ENCODE measurements around the gene TEKTIP1. TPM values are rescaled to one million over a fixed set of nuclear protein-coding genes. Genes with fewer than 3 reads are reported as not detected.

TEKTIP1 gene
- total RNA-seq, 1 donor, result not detected

DNA sequence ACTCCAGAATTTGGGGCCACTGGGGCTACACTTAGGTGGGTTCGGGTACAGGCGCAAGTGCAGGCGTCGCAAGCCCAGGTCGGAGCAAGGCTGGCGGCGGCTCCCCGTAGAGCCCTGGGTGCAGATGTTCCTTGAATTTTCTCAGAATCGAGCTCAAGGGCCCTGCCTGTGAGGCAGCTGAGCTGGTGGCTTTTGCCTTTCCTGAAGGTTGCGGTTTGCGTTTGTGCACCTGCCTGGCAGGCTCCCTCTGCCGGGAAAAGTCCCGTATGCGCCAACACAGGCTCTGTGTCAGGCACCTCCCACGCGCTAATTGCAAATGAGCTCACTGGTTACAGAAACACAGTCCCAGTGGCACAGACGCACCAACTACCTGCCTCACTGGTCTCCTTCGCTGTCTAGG, 44.4 kb upstream of the TEKTIP1 start:
- TF ChIP-seq, protein P1, sequence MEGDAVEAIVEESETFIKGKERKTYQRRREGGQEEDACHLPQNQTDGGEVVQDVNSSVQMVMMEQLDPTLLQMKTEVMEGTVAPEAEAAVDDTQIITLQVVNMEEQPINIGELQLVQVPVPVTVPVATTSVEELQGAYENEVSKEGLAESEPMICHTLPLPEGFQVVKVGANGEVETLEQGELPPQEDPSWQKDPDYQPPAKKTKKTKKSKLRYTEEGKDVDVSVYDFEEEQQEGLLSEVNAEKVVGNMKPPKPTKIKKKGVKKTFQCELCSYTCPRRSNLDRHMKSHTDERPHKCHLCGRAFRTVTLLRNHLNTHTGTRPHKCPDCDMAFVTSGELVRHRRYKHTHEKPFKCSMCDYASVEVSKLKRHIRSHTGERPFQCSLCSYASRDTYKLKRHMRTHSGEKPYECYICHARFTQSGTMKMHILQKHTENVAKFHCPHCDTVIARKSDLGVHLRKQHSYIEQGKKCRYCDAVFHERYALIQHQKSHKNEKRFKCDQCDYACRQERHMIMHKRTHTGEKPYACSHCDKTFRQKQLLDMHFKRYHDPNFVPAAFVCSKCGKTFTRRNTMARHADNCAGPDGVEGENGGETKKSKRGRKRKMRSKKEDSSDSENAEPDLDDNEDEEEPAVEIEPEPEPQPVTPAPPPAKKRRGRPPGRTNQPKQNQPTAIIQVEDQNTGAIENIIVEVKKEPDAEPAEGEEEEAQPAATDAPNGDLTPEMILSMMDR (IDR thresholded peaks at IDR 0.05; ENCODE audit: insufficient read depth, low read depth, low read length), result no peak
- DNase-seq (ENCODE audit: low read depth), result no peak
- H3K4me3 ChIP-seq (ENCODE audit: low read depth, low read length), result no peak overlapping the region

DNA sequence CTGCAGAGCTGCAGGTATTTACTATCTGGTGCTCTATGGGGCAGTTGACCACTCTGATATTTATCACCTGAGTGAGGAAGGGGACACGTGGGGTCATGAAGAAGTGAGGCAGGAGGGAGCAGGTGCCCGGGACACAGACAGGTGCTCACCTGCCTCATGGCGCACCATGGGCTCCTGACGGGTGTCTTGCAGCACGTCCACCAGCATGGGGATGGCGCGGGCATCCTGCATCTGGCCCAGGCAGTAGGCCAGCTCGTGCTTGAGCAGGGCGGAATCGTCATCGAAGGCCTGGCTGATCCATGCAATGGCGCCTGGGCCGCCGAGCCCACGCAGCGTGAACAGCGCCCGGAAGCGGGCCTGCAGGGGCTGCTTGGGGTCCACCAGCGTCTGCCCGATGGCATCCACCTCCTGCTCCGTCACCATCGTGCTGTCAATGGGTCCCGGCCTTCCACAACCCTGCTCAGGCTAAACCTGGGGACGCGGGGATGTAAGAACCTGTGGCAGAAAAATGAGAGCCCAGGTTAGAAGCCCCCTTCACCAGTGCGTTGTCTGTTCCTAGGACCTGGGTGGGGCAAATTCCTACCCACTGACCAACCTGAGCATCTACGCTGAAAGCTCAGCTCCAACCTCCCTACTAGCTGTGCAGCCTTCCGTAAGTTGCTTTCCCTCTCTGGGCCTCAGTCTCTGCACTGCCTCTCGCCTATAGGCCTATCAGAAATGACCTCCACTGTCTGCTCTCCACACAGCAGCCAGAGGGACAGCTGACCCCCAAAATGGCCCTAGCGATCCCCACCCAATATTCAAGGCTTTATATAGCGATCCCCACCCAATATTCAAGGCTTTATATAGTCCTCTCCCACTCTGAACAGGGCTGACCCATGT, 42.3 kb upstream of the TEKTIP1 start:
- TF ChIP-seq, protein P1 (IDR thresholded peaks at IDR 0.05; ENCODE audit: insufficient read depth, low read depth, low read length), result no peak
- no peak overlapping the region for H3K4me3 ChIP-seq (ENCODE audit: low read depth, low read length)
- no peak for DNase-seq (ENCODE audit: low read depth)

DNA sequence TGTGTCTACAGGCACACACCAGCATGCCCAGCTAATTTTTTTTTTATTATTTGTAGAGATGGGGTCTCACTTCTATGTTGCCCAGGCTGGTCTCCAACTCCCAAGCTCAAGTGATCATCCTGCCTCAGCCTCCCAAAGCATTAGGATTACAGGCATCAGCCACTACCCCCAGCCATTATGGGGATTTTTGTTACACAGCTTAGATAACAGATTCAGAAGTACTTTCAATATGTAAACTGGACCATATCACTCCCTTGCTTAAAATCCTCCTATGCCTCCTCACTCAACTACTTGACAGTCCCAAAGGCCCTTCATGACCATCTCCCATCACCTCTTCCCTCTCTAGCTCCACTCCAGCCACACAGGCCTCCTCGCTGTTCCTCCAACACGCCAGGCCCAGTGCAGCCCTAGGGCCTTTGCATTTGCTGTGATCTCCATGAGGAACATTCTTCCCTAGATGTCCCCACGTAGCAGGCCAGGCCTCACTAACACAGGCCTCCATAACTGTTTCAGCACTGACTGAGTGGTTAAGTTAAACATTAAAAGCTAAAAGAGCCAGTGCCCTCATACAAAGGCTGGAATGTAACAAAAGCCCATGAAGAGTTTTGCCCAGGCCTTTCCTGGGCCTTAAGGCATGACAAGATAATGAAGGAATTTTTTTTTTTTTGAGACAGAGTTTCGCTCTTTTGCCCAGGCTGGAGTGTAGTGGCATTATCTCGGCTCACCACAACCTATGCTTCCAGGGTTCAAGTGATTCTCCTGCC, 41.0 kb upstream of the TEKTIP1 start:
- H3K4me3 ChIP-seq (ENCODE audit: low read depth, low read length), result no peak overlapping the region
- TF ChIP-seq, protein P1 (IDR thresholded peaks at IDR 0.05; ENCODE audit: insufficient read depth, low read depth, low read length), result no peak
- DNase-seq (ENCODE audit: low read depth), result no peak

DNA sequence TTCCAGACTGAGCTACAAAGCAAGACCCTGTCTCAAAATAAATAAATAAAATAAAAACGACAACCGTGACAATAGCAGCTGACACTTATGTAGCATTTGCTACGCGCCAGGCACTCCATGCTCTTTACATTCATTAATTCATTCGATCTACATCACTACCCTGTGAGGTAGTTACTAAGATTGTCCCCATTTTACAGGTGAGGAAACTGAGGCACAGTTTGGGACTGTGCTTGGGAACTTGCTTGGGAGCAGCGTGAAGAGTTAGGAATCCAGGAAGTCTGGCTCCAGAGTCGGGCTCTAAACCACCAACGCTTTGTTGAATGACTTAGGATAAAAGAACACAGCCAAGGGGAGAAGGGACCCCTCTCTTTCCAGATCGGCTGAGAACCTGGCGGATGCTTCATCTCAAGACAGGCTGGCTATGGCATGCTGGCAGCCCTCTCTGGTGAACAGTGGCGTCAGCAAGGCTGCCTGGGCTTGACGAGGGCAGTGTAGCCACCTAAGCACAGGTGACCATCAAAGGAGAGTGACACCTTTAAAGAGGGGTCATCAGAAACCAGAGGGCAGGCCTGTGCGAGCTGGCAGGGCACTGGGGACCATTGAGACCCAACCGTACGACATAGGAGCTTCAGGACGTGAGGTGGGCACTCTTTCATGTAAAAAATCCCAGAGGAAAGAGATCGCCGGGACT, 39.1 kb upstream of the TEKTIP1 start:
- TF ChIP-seq, protein P1 (IDR thresholded peaks at IDR 0.05; ENCODE audit: insufficient read depth, low read depth, low read length), result no peak
- DNase-seq (ENCODE audit: low read depth), result no peak
- H3K4me3 ChIP-seq (ENCODE audit: low read depth, low read length), result peak overlapping the region; percentile 97

DNA sequence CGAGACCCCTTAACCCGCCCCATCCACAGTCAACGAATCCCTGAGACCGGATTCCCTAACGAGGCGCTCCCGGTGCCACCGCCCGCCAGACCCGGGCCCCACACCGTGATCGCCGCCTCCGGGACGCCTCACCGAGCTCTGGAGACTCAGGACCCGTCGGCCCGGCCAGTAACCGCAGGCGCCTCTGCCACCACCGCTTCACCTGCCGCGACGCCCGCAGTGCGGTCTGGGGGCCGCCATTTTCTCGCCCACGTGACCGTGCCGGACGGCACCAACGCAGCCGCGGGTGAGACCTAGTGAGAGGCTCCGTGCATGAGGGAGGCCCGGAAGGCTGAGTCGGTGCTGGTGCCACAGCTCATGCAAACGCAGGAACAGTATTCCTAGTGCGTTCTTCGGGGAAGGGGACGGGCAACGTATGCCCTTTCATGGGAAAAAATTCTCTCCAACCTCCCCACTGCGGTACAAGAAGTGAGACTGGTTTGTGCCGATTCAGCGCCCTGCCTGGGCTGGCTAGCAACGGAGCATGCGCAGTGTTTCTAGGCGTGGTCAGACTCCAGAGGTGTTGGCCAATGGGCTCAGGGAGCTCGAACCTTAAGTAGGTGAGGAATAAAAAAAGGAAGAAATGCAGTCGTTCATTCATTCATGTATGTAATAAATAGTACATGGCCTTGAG, 38.4 kb upstream of the TEKTIP1 start, which contains the start of gene DOHH:
DOHH (minus strand) TSS at position 246 of the 673 bp plus-strand sequence. CDS start 3,860 bp downstream, outside the sequence.
- DNase-seq (ENCODE audit: low read depth), result peak; percentile 96
- peak within 1 kb of the TSS; percentile 97 for H3K4me3 ChIP-seq (ENCODE audit: low read depth, low read length)
- TF ChIP-seq, protein P1 (IDR thresholded peaks at IDR 0.05; ENCODE audit: insufficient read depth, low read depth, low read length), result no peak

DNA sequence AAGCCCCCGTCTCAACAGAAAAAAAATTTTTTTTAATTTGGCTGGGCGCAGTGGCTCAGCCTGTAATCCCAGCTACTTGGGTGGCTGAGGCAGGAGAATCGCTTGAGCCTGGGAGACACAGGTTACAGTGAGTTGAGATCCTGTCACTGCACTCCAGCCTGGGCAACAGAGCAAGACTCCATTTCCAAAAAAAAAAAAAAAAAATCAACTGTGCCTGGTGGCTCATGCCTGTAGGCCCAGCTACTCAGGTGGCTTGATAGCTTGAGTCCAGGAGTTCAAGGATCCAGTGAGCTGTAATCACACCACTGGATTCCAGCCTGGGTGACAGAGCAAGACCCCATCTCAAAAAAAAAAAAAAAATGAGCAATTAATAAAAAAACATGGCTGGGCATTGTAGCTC, 37.2 kb upstream of the TEKTIP1 start:
- TF ChIP-seq, protein P1 (IDR thresholded peaks at IDR 0.05; ENCODE audit: insufficient read depth, low read depth, low read length), result no peak
- no peak for DNase-seq (ENCODE audit: low read depth)
- no peak overlapping the region for H3K4me3 ChIP-seq (ENCODE audit: low read depth, low read length)
